ENCODE data around the gene SAMSN1. TPM values are rescaled to one million over a fixed set of nuclear protein-coding genes. Genes with fewer than 3 reads are reported as not detected.

SAMSN1 gene
- total and polyA plus RNA-seq, 9 of the 15 experiments (the other 6 are each of a cell fraction or from before 2014, with no cell fraction given), result 101 to 223 (median 159) TPM

DNA sequence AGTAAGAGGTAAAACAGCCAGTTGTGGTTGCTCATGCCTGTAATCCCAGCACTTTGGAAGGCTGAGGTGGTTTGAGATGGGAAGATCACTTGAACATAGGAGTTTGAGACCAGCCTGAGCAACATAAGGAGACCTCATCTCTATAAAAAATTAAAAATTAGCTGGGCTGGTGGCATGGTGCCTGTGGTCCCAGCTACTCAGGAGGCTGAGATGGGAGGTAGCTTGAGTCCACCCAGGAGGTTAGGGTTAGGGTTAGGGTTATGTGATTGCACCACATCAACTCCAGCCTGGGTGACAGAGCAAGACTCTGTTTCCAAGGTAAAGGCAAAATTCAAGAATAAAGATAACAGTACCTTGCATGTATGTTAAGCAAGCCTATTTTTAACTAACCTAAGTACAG, 3.5 kb downstream of the SAMSN1 start:
- CTCF ChIA-PET (ENCODE audit: low intra/inter-chr PET ratio), result no interaction called here
- FAIRE-seq (peak; percentile 26), ATAC-seq (peak; percentile 72), DNase-seq (ENCODE audit: extremely low read depth in 1 of 4, low spot score in 3 of 4) (peak in 1 of 4 experiments; percentile 65)
- no peaks in the 10 kb centered on the region for H3K27me3 ChIP-seq (ENCODE audit: control insufficient read depth in 2 of 2, insufficient read depth in 2 of 2, low read length in 2 of 2)
- H2AFZ ChIP-seq (ENCODE audit: low read depth, low read length), result no peak overlapping the region
- H3K9me3 ChIP-seq (replicated peaks; ENCODE audit: control insufficient read depth, insufficient read depth, low read depth, low read length), result no peaks in the 10 kb centered on the region; the same call in 1 of the 2 replicates
- peak overlapping the region; percentile 56 for H3K4me3 ChIP-seq
- H3K9ac ChIP-seq (ENCODE audit: insufficient read depth in 1 of 2, low read depth in 2 of 2, low read length in 2 of 2), result peak overlapping the region; percentile 65 to 76
- no peaks in the 10 kb centered on the region for H4K20me1 ChIP-seq (replicated peaks; ENCODE audit: control insufficient read depth, insufficient read depth, low read length)
- H3K9me1 ChIP-seq (ENCODE audit: control insufficient read depth, insufficient read depth, low read length), result no peaks in the 10 kb centered on the region
- H3K36me3 ChIP-seq (ENCODE audit: control insufficient read depth, insufficient read depth, low read length), result peaks cover 37% of the 10 kb centered on the region
- POLR2A ChIA-PET, result interaction anchor here (0.7 to 1.5 kb wide), 2 partner anchors 11 to 14 kb away, joined by 3 read pairs; no protein-coding TSS in a partner anchor
- H3K4me2 ChIP-seq (ENCODE audit: insufficient read depth, low read length), result peak overlapping the region; percentile 82
- no TSS peak for BruUV-seq (replicated peaks)
- H3K79me2 ChIP-seq (ENCODE audit: control insufficient read depth, insufficient read depth, low read length), result peaks cover 88% of the 10 kb centered on the region
- H3K27ac ChIP-seq (ENCODE audit: extremely low read depth, low read depth, low read length), result peak overlapping the region; percentile 49
- intact Hi-C loops (cut with micrococcal nuclease) (loop anchor here (2.0 to 5.0 kb wide), 3 partner anchors 40 to 520 kb away; partner anchors contain the start of gene NRIP1), in situ Hi-C loops (cut with MboI) (no loop called here)
- 0 out of 5 replicates have a peak, but pooled peaks cover 0 to 3% of the 10 kb centered on the region in 2 experiments for H3K4me1 ChIP-seq (replicated peaks in 1 of 2; ENCODE audit: control insufficient read depth in 2 of 2, insufficient read depth in 2 of 2, low read length in 2 of 2)
- TF ChIP-seq PRPF4 (IDR thresholded peaks at IDR 0.05; ENCODE audit: insufficient read depth, low read depth, low read length, poor library complexity, severe bottlenecking) (no peak), MAFK (IDR thresholded peaks at IDR 0.05; ENCODE audit: low read length) (no peak), EP400 (IDR thresholded peaks at IDR 0.05) (peak; percentile 12; the same call in 1 of the 2 replicates), ZBTB2 (IDR thresholded peaks at IDR 0.05) (no peak), ZNF77 (CRISPR knock-in tag; IDR thresholded peaks at IDR 0.05) (no peak), ZNF518B (CRISPR knock-in tag; IDR thresholded peaks at IDR 0.05) (no peak), RAD21 (CRISPR knock-in tag; conservative IDR thresholded peaks at IDR 0.05 in 1 of 2, IDR thresholded peaks at IDR 0.05 in 1 of 2) (0 out of 4 replicates have a peak, but pooled peaks of 1 of the 2 experiments have one; percentile 6), RFX1 (IDR thresholded peaks at IDR 0.05) (0 out of 2 replicates have a peak, but pooled peaks have one; percentile 14), ARHGAP35 (IDR thresholded peaks at IDR 0.05; ENCODE audit: partially characterized antibody) (no peak), MCM2 (IDR thresholded peaks at IDR 0.05; ENCODE audit: low read depth) (no peak)
- TF ChIP-seq, protein P1, sequence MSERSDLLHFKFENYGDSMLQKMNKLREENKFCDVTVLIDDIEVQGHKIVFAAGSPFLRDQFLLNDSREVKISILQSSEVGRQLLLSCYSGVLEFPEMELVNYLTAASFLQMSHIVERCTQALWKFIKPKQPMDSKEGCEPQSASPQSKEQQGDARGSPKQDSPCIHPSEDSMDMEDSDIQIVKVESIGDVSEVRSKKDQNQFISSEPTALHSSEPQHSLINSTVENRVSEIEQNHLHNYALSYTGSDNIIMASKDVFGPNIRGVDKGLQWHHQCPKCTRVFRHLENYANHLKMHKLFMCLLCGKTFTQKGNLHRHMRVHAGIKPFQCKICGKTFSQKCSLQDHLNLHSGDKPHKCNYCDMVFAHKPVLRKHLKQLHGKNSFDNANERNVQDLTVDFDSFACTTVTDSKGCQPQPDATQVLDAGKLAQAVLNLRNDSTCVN (CRISPR knock-in tag; IDR thresholded peaks at IDR 0.05), result no peak
- TF ChIP-seq, protein P2, sequence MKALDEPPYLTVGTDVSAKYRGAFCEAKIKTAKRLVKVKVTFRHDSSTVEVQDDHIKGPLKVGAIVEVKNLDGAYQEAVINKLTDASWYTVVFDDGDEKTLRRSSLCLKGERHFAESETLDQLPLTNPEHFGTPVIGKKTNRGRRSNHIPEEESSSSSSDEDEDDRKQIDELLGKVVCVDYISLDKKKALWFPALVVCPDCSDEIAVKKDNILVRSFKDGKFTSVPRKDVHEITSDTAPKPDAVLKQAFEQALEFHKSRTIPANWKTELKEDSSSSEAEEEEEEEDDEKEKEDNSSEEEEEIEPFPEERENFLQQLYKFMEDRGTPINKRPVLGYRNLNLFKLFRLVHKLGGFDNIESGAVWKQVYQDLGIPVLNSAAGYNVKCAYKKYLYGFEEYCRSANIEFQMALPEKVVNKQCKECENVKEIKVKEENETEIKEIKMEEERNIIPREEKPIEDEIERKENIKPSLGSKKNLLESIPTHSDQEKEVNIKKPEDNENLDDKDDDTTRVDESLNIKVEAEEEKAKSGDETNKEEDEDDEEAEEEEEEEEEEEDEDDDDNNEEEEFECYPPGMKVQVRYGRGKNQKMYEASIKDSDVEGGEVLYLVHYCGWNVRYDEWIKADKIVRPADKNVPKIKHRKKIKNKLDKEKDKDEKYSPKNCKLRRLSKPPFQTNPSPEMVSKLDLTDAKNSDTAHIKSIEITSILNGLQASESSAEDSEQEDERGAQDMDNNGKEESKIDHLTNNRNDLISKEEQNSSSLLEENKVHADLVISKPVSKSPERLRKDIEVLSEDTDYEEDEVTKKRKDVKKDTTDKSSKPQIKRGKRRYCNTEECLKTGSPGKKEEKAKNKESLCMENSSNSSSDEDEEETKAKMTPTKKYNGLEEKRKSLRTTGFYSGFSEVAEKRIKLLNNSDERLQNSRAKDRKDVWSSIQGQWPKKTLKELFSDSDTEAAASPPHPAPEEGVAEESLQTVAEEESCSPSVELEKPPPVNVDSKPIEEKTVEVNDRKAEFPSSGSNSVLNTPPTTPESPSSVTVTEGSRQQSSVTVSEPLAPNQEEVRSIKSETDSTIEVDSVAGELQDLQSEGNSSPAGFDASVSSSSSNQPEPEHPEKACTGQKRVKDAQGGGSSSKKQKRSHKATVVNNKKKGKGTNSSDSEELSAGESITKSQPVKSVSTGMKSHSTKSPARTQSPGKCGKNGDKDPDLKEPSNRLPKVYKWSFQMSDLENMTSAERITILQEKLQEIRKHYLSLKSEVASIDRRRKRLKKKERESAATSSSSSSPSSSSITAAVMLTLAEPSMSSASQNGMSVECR (CRISPR knock-in tag; IDR thresholded peaks at IDR 0.05), result no peak

All from K562 (cell line).